ENCODE data around the gene GLRA1.

DNA sequence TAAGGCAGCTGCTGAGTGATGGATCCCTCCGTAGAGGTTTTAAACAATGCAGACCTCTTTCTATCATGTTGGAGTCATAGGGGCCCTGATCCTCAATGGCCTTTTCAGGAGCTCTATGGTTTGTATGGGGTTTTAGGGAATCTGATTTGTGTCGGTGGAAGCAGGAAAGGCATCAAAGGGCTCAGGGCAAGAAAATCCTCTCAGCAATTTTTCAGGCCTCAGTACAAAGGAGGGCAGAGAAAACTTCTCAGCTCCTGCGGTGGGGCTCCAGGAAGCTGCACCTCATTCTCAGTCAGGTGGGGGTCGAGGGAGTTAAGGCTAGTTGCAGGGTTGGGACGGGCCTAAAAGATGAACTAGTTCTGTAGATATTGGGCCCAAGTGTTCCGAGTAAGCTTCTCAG, 35.0 kb downstream of the GLRA1 start:
- TF ChIP-seq EZH2phosphoT487 (IDR thresholded peaks at IDR 0.05; ENCODE audit: insufficient read depth, low read depth) (no peak), EZH2 (IDR thresholded peaks at IDR 0.05; ENCODE audit: insufficient read depth, poor library complexity, severe bottlenecking) (no peak)

All from GM23248 (cell line).